Measurements from ENCODE around the gene TIMM23. TPM values are rescaled to one million over a fixed set of nuclear protein-coding genes. Genes with fewer than 3 reads are reported as not detected.

TIMM23 gene
- total and polyA plus RNA-seq, 3 experiments from 2014 or later = 65.3 to 101 (median 96.4) TPM

DNA sequence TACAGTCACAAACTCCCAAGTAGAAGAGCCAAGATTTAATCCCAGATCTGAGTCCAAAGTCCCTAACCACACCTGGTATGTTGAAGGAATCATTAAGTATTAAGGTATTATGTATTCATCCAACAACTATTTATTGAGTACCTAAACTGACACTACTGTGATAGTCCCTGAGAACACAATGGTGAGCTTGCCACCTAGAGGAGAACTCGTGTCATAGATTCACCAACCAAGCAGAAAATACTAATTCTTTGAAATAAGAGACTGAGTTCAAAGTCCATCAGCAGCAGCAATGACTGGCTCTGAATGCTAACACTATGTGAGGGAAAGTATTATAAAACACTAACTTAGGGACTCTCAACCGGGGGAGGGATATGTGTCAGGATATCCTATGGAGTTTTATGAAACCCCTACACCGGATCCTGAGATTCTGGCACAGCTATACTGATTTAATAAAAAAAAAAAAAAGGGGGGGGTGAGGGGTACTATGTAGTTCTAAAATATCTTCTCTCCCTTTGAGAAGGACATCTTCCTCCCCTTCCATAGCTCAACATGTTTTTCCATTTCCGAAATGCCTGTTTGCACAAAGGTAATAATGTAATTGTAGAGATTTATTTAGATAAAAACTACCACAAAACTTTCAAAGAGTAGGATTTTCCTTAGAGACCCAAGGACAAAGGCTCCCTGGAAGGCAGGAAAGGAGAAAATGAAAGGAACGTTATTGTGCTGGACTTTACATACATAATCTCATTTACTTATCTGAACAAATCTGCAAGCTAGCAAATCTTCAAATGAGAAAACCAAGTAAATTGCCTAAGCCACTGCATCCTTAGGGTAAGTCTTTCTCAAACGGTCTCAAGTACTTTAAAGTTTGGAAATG lies 56.5 kb downstream of the TIMM23 start:
- peak overlapping the region; percentile 76 for H3K4me3 ChIP-seq (ENCODE audit: low read length)
- POLR2A ChIA-PET = no interaction called here

DNA sequence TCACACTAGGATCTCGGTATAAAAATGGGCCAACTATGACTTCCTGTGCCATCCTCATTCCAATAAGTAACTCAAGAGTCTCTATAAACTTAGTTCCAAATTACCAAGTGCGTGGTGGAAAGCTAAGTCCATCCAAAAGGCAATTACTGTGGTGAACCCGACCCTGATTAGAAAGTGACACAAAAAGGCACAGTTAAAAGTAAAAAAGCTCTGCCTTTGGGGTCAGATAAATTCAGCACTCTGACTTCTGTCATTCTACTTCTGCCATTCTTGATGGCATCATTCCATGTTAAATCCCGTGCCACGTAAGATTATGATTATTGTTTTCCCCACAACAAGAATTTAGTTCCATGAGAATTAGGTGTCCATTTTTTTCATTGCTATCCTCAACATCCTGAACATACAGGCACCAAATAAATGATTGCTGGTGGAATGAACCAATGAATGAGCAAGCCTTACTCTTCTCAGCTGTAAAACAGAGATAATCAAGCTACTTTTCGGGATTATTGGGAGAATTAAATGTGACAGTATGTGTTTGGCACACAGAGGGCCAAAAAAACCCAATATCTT lies 57.3 kb downstream of the TIMM23 start:
- DNase-seq = no peak
- Mint-ChIP-seq H3K4me1 (peaks cover 56 to 63% (median 62%) of the 10 kb centered on the region in 3 donors), H3K27ac (peak overlapping the region; percentile 85 to 99 (median 96)), H3K4me3 (peak overlapping the region; percentile 89 to 99 (median 97)), H3K36me3 (peaks cover 0 to 25% (median 4%) of the 10 kb centered on the region in 3 donors), H3K9me3 (no peaks in the 10 kb centered on the region), H3K27me3 (no peaks in the 10 kb centered on the region)
- H3K36me3 ChIP-seq (ENCODE audit: insufficient read depth, low read length) = no peaks in the 10 kb centered on the region
- CTCF ChIA-PET = interaction anchor here (0.8 to 2.2 kb wide), 7 partner anchors 10 to 200 kb away, joined by 3 to 6 read pairs (median 3); no protein-coding TSS in a partner anchor
- H3K27me3 ChIP-seq (ENCODE audit: insufficient read depth, low read length, poor library complexity, severe bottlenecking) = no peaks in the 10 kb centered on the region
- POLR2A ChIA-PET = no interaction called here
- peak overlapping the region; percentile 86 for H3K27ac ChIP-seq (ENCODE audit: low read depth, low read length)
- H3K9me3 ChIP-seq (ENCODE audit: low read length) = no peaks in the 10 kb centered on the region
- H3K4me3 ChIP-seq (ENCODE audit: low read length) = peak overlapping the region; percentile 76
- peaks cover 52% of the 10 kb centered on the region for H3K4me1 ChIP-seq (ENCODE audit: insufficient read depth, low read length)

More for the DNA sequence above, 56.5 kb downstream of the TIMM23 start:
- CTCF ChIA-PET = interaction anchor here (0.8 to 2.2 kb wide), 8 partner anchors 9 to 200 kb away, joined by 3 to 6 read pairs (median 3); no protein-coding TSS in a partner anchor
- peak overlapping the region; percentile 89 to 99 (median 97) for H3K4me3 Mint-ChIP-seq
- no peaks in the 10 kb centered on the region for H3K36me3 ChIP-seq (ENCODE audit: insufficient read depth, low read length)
- H3K27ac Mint-ChIP-seq = peak overlapping the region; percentile 85 to 99 (median 96)
- H3K9me3 Mint-ChIP-seq = no peaks in the 10 kb centered on the region
- peak in 2 of 5 donors; percentile 45 to 46 for DNase-seq
- no peaks in the 10 kb centered on the region for H3K27me3 ChIP-seq (ENCODE audit: insufficient read depth, low read length, poor library complexity, severe bottlenecking)
- no peaks in the 10 kb centered on the region for H3K27me3 Mint-ChIP-seq
- peaks cover 0 to 25% (median 4%) of the 10 kb centered on the region in 3 donors for H3K36me3 Mint-ChIP-seq
- H3K27ac ChIP-seq (ENCODE audit: low read depth, low read length) = peak overlapping the region; percentile 86
- peaks cover 59% of the 10 kb centered on the region for H3K4me1 ChIP-seq (ENCODE audit: insufficient read depth, low read length)
- H3K9me3 ChIP-seq (ENCODE audit: low read length) = no peaks in the 10 kb centered on the region
- peaks cover 63 to 70% (median 69%) of the 10 kb centered on the region in 3 donors for H3K4me1 Mint-ChIP-seq

DNA sequence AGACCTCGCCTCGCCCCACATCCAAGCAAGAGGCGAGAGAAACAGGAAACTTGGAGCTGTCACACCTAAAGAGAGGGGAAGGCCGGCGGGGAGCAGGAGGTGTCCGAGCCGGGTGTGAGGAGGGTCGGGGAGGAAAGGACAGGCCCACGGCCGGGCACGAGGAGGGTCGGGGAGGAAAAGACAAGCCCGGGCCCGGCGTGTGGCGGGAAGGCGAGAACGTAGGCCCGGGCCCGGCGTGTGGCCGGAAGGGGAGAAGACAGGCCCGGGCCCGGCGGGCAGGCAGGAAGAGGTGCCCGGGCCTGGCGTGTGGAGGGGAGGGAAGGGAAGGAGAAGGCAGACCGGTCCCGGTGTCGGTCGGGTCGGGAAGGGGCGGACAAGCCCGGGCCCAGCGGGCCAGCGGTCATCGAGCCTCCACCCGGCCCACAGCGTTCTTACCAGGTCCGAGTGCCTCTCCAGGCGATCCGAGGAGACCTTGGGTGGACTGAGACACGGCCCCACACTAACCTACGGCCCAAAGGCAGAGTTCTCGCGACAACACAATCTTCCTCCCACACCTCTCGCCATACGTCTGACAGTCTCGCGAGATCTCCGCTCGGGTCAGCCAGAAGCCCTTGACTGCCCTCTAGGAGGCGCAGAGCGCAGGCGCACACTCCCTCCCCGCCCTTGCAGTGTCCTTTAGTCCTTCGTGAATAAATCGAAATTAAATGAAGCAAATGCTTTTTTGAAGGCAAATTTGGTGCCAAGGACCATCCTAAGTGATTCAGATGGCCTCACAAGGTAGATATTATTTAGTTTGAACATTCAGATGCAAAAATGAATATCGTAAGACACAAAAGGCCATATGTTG lies 58.0 kb downstream of the TIMM23 start, which contains the start of gene NCOA4:
TSS of gene NCOA4 (minus strand) at position 533 of the 847 bp plus-strand sequence. CDS start 13,943 bp downstream, outside the sequence.
- Histone ChIP-seq H3K4me3 (ENCODE audit: low read length) (peak within 1 kb of the TSS; percentile 76), H3K9me3 (ENCODE audit: low read length) (no peaks in the 10 kb centered on the region), H3K27me3 (ENCODE audit: insufficient read depth, low read length, poor library complexity, severe bottlenecking) (no peaks in the 10 kb centered on the region), H3K36me3 (ENCODE audit: insufficient read depth, low read length) (no peaks in the 10 kb centered on the region), H3K27ac (ENCODE audit: low read depth, low read length) (peak within 1 kb of the TSS; percentile 86), H3K4me1 (ENCODE audit: insufficient read depth, low read length) (peaks cover 45% of the 10 kb centered on the region)
- H3K4me3 Mint-ChIP-seq = peak within 1 kb of the TSS; percentile 89 to 99 (median 97)
- no peaks in the 10 kb centered on the region for H3K9me3 Mint-ChIP-seq
- ChIA-PET CTCF (interaction anchor here (1.6 to 2.2 kb wide), 3 partner anchors 11 to 21 kb away, joined by 5 to 6 read pairs (median 6); no protein-coding TSS in a partner anchor), POLR2A (no interaction called here)
- peak; percentile 93 to 99 (median 97) for DNase-seq
- peak within 1 kb of the TSS; percentile 85 to 99 (median 96) for H3K27ac Mint-ChIP-seq
- peaks cover 0 to 4% of the 10 kb centered on the region in 2 donors for H3K27me3 Mint-ChIP-seq
- peaks cover 48 to 55% (median 54%) of the 10 kb centered on the region in 3 donors for H3K4me1 Mint-ChIP-seq
- peaks cover 0 to 25% (median 4%) of the 10 kb centered on the region in 3 donors for H3K36me3 Mint-ChIP-seq

DNA sequence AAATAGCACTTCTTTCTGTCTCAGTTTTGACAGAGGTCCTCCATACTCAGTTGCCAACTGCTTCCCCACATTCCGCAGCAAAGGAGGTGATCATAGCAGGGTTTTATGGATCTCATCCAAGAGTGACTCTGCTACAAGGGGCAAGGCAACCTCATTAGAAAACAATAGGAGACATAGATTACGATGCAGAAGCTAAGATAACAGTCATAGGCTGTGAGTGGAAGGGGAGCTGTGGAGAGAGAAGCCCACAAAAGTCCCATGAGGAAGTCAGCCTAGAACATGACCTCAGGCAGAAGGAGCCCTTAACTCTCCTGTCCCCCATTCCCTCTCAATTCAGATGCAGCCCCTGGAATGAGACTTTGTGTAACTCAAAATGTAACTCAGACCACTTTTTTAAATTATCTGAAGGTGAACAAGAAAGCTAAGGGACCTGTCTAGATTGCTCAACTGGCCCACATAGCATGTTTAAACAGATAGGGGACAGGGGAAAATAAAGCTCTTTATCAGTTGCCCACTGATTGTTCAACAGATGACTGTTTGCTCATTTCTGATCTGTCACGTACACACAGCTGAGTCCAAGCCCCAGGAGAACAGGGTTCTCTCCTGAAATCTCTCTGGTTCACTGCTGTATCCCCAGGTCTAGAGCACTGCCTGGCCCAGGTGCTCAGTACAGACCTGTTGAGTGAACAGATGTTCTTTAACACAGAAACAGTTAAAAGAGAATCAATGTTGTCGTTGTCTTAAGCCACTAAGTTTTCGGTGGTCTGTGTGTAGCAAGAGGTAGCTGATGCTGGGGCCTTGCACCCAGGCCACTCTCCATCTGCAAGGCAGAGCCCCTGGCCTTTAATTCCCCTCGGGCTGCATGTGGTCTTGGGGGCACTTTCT lies 59.6 kb downstream of the TIMM23 start:
- CTCF ChIA-PET = interaction anchor here (0.7 to 1.4 kb wide), 2 partner anchors 10 to 60 kb away, joined by 3 read pairs; no protein-coding TSS in a partner anchor
- Histone ChIP-seq H3K27ac (ENCODE audit: low read depth, low read length) (peak overlapping the region; percentile 41), H3K9me3 (ENCODE audit: low read length) (no peaks in the 10 kb centered on the region), H3K27me3 (ENCODE audit: insufficient read depth, low read length, poor library complexity, severe bottlenecking) (no peaks in the 10 kb centered on the region), H3K36me3 (ENCODE audit: insufficient read depth, low read length) (no peaks in the 10 kb centered on the region), H3K4me3 (ENCODE audit: low read length) (no peak overlapping the region), H3K4me1 (ENCODE audit: insufficient read depth, low read length) (peaks cover 30% of the 10 kb centered on the region)
- DNase-seq = no peak
- peaks cover 34 to 40% (median 38%) of the 10 kb centered on the region in 3 donors for H3K4me1 Mint-ChIP-seq
- peaks cover 0 to 16% (median 2%) of the 10 kb centered on the region in 3 donors for H3K36me3 Mint-ChIP-seq
- peaks cover 0 to 13% of the 10 kb centered on the region in 2 donors for H3K27me3 Mint-ChIP-seq
- H3K27ac Mint-ChIP-seq = peak overlapping the region in 4 of 8 donors; percentile 17 to 73 (median 44)
- POLR2A ChIA-PET = interaction anchor here (0.7 kb wide), 1 partner anchor 48 kb away, joined by 3 read pairs; no protein-coding TSS in a partner anchor
- H3K4me3 Mint-ChIP-seq = peak overlapping the region in 6 of 7 donors; percentile 3 to 74 (median 56)
- no peaks in the 10 kb centered on the region for H3K9me3 Mint-ChIP-seq

DNA sequence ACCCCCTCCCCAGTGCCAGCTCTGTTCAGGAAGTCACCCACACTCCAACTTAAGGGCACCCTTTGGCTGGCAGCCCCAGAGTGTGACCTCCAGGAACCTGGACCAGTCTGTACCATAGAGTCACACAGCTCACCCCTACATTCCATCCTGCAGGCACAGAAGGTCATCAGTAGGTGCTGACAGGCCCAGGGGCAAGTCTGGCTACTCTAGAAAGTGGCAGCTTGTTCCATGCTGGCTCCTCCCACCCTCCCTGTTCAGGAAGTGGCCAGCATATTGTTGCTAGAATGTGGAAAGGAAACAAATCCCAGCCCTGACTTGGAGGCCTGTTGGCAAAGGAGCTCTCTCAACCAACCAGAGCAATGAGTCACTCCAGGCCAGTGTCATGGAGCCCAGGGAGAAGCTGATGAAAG lies 61.3 kb downstream of the TIMM23 start:
- no peaks in the 10 kb centered on the region for H3K9me3 Mint-ChIP-seq
- peaks cover 14% of the 10 kb centered on the region for H3K4me1 ChIP-seq (ENCODE audit: insufficient read depth, low read length)
- H3K36me3 Mint-ChIP-seq = peaks cover 0 to 8% (median 0%) of the 10 kb centered on the region in 3 donors
- peaks cover 18 to 23% (median 23%) of the 10 kb centered on the region in 3 donors for H3K4me1 Mint-ChIP-seq
- H3K27ac ChIP-seq (ENCODE audit: low read depth, low read length) = no peak overlapping the region
- H3K9me3 ChIP-seq (ENCODE audit: low read length) = no peaks in the 10 kb centered on the region
- DNase-seq = no peak
- H3K36me3 ChIP-seq (ENCODE audit: insufficient read depth, low read length) = no peaks in the 10 kb centered on the region
- H3K27me3 ChIP-seq (ENCODE audit: insufficient read depth, low read length, poor library complexity, severe bottlenecking) = no peaks in the 10 kb centered on the region
- H3K27me3 Mint-ChIP-seq = peaks cover 0 to 16% of the 10 kb centered on the region in 2 donors
- CTCF ChIA-PET = no interaction called here
- H3K27ac Mint-ChIP-seq = no peak overlapping the region
- POLR2A ChIA-PET = no interaction called here
- no peak overlapping the region for H3K4me3 Mint-ChIP-seq
- H3K4me3 ChIP-seq (ENCODE audit: low read length) = no peak overlapping the region

DNA sequence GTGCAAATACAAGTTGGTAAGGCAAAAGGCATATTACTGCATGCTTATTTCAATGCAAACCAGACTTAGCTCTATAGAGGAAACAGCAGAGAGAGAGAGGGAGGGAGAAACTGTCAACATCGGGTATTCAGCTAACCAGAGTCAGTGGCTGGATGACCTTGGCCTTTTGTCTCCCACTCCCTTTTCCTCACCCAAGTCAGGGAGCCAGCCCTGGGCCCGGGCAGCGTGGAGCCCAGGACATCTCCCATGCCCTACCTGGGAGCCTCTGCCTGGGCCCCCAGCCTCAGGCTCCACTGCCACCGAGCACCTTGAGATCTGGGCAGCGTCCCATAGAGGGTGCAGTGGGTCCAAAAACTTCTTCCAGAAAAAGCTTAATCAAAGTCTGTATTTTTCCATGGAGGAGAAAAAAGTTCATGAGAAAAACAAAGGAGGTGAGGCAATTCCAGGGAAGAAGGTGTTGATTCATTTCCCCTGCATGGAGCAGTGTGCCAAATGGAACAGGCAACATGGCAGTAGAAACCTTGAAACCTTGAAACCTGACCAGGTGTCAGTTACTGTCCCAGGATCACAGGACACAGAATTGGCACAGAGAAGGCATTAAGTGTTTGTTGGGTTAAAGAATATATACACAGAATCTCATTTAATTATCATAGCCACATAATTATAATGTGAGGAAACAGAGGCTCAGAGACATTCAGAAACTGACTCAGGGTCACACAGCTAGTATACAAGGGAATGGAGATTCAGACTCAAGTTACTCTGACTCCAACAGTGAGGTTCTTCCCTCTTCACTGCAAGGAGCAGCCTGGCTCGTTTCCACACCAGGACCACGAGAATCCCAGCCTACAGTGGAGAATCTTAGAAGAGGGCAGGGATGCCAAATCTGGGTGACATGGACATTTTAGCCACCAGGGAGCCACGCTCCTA lies 63.9 kb downstream of the TIMM23 start:
- no peak overlapping the region for H3K27ac Mint-ChIP-seq
- H3K4me3 Mint-ChIP-seq = no peak overlapping the region
- H3K4me1 Mint-ChIP-seq = peaks cover 0 to 3% (median 3%) of the 10 kb centered on the region in 3 donors
- H3K4me3 ChIP-seq (ENCODE audit: low read length) = no peak overlapping the region
- H3K27me3 ChIP-seq (ENCODE audit: insufficient read depth, low read length, poor library complexity, severe bottlenecking) = no peaks in the 10 kb centered on the region
- CTCF ChIA-PET = no interaction called here
- H3K36me3 ChIP-seq (ENCODE audit: insufficient read depth, low read length) = no peaks in the 10 kb centered on the region
- POLR2A ChIA-PET = no interaction called here
- peaks cover 0 to 19% of the 10 kb centered on the region in 2 donors for H3K27me3 Mint-ChIP-seq
- no peak for DNase-seq
- no peak overlapping the region for H3K27ac ChIP-seq (ENCODE audit: low read depth, low read length)
- no peaks in the 10 kb centered on the region for H3K9me3 Mint-ChIP-seq
- H3K36me3 Mint-ChIP-seq = no peaks in the 10 kb centered on the region
- no peaks in the 10 kb centered on the region for H3K4me1 ChIP-seq (ENCODE audit: insufficient read depth, low read length)
- H3K9me3 ChIP-seq (ENCODE audit: low read length) = no peaks in the 10 kb centered on the region
